Neural crest cell (in vitro differentiated cells): ENCODE results near the gene MRTFB. TPM values are rescaled to one million over a fixed set of nuclear protein-coding genes. Genes with fewer than 3 reads are reported as not detected.
"Not testable (repeated sequence)": the region's sequence is repeated elsewhere in the genome, so short reads cannot be mapped to it uniquely, and the experiment has no call there.

Source experiments
- DNase-seq: peaks from one replicate; pipeline ENCODE4 v3.0.0; 2021; ENCODE audit warnings: low read depth, mixed read lengths, low spot score
- H3K27ac Mint-ChIP-seq: one replicate; pipeline ENCODE4 v1.8.0; 2021; ENCODE audit warnings: mild to moderate bottlenecking, mixed read lengths; ENCODE audit not compliant: unreplicated experiment
- H3K27me3 Mint-ChIP-seq: 2 replicates; pipeline ENCODE4 v1.8.0; 2021; ENCODE audit warnings: low read depth, mild to moderate bottlenecking, mixed read lengths
- H3K36me3 Mint-ChIP-seq: 2 replicates; pipeline ENCODE4 v1.8.0; 2021; ENCODE audit warnings: low read depth, mild to moderate bottlenecking, mixed read lengths
- H3K4me1 Mint-ChIP-seq: 2 replicates; pipeline ENCODE4 v1.8.0; 2021; ENCODE audit warnings: mixed read lengths
- H3K4me3 Mint-ChIP-seq: one replicate; pipeline ENCODE4 v1.8.0; 2021; ENCODE audit warnings: mild to moderate bottlenecking, mixed read lengths
- H3K9me3 Mint-ChIP-seq: 2 replicates; pipeline ENCODE4 v1.8.0; 2021; ENCODE audit warnings: mixed read lengths
- total RNA-seq: library from RNA; stranded (reverse); gene quantifications from 2 replicates; pipeline ENCODE4 v1.2.1, GENCODE V29; 2021
- TF ChIP-seq, protein P1 (sequence below): fragments of 200-600 bp; sonication (generic); conservative IDR thresholded peaks from 2 replicates; pipeline ENCODE4 v1.5.0; 2021; ENCODE audit warnings: antibody characterized with exemption, mild to moderate bottlenecking

Gene MRTFB
- total RNA-seq, 1 donor from 2014 or later: 54.8 TPM

GRCh38 chr16:14182999-14183398 lies 111.9 kb downstream of the MRTFB start:
- no peak overlapping the region for H3K27ac Mint-ChIP-seq
- no peak overlapping the region for H3K4me3 Mint-ChIP-seq
- DNase-seq: no peak
- H3K27me3 Mint-ChIP-seq: no peaks in the 10 kb centered on the region
- no peaks in the 10 kb centered on the region for H3K9me3 Mint-ChIP-seq
- H3K4me1 Mint-ChIP-seq: peaks cover 39% of the 10 kb centered on the region
- TF ChIP-seq, protein P1, sequence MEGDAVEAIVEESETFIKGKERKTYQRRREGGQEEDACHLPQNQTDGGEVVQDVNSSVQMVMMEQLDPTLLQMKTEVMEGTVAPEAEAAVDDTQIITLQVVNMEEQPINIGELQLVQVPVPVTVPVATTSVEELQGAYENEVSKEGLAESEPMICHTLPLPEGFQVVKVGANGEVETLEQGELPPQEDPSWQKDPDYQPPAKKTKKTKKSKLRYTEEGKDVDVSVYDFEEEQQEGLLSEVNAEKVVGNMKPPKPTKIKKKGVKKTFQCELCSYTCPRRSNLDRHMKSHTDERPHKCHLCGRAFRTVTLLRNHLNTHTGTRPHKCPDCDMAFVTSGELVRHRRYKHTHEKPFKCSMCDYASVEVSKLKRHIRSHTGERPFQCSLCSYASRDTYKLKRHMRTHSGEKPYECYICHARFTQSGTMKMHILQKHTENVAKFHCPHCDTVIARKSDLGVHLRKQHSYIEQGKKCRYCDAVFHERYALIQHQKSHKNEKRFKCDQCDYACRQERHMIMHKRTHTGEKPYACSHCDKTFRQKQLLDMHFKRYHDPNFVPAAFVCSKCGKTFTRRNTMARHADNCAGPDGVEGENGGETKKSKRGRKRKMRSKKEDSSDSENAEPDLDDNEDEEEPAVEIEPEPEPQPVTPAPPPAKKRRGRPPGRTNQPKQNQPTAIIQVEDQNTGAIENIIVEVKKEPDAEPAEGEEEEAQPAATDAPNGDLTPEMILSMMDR: no peak
- no peaks in the 10 kb centered on the region for H3K36me3 Mint-ChIP-seq

GRCh38 chr16:14183962-14184361 lies 112.8 kb downstream of the MRTFB start:
- not testable (repeated sequence) for H3K36me3 Mint-ChIP-seq, H3K27ac Mint-ChIP-seq, H3K27me3 Mint-ChIP-seq, H3K4me3 Mint-ChIP-seq, DNase-seq, H3K9me3 Mint-ChIP-seq
- H3K4me1 Mint-ChIP-seq: peaks cover 44% of the 10 kb centered on the region

DNA sequence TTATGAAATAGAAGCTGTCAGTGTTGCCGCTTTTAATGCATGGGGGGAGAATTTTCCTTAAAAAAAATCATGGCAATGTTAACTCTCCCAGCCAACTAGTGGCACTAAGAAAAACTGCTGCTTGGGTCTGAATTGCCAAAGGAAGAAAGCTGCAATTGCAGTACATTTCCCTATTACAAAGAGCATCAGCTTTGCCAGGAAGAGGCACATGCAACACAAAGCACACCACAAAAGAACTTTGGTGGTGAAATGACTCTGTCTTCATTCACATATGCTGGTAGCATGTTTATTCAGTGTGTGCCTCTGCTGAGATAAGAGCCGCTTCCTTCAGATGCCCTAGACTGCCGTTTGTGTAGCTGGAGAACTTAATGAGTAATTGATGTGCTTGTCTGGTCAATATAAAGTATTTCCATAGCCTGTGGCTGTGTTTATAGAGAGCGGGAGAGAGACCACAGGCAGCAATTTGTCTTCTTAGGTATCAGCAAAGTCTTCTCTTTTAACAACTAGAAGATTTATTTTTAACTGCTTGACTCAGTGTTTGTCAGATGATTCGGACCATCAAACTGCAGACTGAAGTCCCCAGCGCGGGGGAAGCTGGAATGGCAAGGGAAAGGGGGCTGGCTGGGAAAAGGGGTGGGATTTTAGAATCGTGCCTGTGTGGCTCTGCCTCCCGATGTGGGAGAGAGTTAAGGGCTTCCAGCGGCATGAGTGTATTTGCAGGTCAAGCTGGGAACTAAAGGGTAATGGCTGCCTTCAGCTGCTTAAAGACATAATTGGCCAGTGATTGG lies 115.1 kb downstream of the MRTFB start:
- Mint-ChIP-seq H3K9me3 (no peaks in the 10 kb centered on the region), H3K4me3 (peak overlapping the region; percentile 44), H3K36me3 (no peaks in the 10 kb centered on the region), H3K4me1 (peaks cover 40% of the 10 kb centered on the region), H3K27ac (no peak overlapping the region), H3K27me3 (no peaks in the 10 kb centered on the region)
- TF ChIP-seq, protein P1: peak; percentile 59
- peak; percentile 13 for DNase-seq

GRCh38 chr16:14186795-14187221 lies 115.7 kb downstream of the MRTFB start:
- TF ChIP-seq, protein P1: no peak
- H3K4me1 Mint-ChIP-seq: peaks cover 34% of the 10 kb centered on the region
- no peaks in the 10 kb centered on the region for H3K27me3 Mint-ChIP-seq
- H3K27ac Mint-ChIP-seq: no peak overlapping the region
- no peaks in the 10 kb centered on the region for H3K9me3 Mint-ChIP-seq
- no peaks in the 10 kb centered on the region for H3K36me3 Mint-ChIP-seq
- peak overlapping the region; percentile 44 for H3K4me3 Mint-ChIP-seq
- no peak for DNase-seq

DNA sequence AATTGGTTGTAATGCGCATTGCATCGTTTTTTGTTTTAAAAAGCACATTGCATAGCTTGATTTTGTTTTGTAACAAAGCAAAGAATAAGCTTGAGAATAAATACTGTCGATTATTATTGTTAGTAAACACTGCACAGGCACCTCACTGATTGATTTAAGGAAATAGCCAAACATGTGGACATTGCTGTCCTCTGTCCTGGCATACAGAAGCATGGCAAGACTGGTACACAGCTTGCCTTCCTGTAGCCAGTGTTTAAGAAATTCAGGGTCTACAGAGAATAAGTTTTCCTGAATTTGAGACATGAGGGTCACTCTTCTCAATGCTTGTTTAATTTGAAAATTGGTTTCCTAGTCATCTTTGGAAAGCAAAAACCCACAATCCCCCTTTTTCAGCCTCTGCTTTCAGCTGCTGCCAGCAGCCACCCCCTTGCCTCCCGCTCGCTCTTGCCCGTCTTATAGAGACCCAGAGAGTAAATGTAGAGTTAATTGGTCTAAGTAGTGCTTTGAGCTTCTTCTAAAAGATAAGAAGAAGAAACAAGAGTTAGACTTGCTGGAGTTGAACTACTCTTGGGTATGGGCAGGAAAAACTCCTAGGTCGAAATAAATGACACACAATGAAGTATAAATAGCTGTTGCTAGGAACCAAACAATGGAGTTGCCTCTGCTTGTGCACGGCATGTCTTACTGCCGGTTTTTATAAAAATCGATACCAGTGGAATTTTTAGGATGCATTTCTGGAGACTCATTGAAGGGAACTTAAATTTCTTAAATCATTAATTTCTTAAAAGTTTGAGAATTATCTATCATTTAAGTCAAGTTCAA lies 116.6 kb downstream of the MRTFB start:
- DNase-seq: no peak
- no peaks in the 10 kb centered on the region for H3K36me3 Mint-ChIP-seq
- no peak overlapping the region for H3K27ac Mint-ChIP-seq
- no peaks in the 10 kb centered on the region for H3K27me3 Mint-ChIP-seq
- H3K4me1 Mint-ChIP-seq: peaks cover 33% of the 10 kb centered on the region
- no peaks in the 10 kb centered on the region for H3K9me3 Mint-ChIP-seq
- peak overlapping the region; percentile 64 for H3K4me3 Mint-ChIP-seq
- TF ChIP-seq, protein P1: no peak
